Measurements from ENCODE around the gene CD300LF. TPM values are rescaled to one million over a fixed set of nuclear protein-coding genes. Genes with fewer than 3 reads are reported as not detected.

CD300LF gene
- total and polyA plus RNA-seq, 12 donors = 0.33 to 6.3 (median 1.3) TPM; not detected in 1

DNA sequence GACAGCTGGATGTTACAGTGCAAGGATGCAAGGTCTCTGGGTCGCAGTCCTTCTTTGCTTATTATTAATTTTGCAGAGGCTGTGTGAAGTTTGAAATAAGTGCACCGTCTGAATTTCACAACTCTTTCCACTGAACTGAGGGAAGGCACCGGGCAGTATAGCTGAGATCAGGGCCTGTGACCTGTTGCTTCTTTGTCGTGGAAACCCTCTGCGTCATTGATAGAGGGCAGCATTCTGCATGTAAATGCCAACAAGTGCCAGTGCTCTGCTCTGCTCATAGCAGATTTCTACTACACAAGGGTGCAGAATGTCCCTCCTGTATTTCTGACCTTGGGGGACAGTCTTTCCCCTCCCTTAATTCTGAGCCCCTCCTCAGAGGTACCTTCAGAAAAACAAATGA is 26.0 kb downstream of the CD300LF start:
- DNase-seq = no peak
- no peaks in the 10 kb centered on the region for H3K36me3 ChIP-seq (replicated peaks in 1 of 2)
- no peaks in the 10 kb centered on the region for H3K4me1 ChIP-seq (replicated peaks in 1 of 2)
- intact Hi-C loops (cut with DNase I) = no loop called here
- 51 to 54% (median 53%) methylated on average over 5 of the region's 5 CpGs for WGBS, 4 donors
- no peaks in the 10 kb centered on the region for H3K9me3 ChIP-seq (replicated peaks in 1 of 3)
- no peaks in the 10 kb centered on the region for H3K27me3 ChIP-seq
- H3K4me3 ChIP-seq = no peak overlapping the region
- no peak overlapping the region for H3K27ac ChIP-seq
- no peak for TF ChIP-seq POLR2A (IDR thresholded peaks at IDR 0.05)
- TF ChIP-seq, protein P1, sequence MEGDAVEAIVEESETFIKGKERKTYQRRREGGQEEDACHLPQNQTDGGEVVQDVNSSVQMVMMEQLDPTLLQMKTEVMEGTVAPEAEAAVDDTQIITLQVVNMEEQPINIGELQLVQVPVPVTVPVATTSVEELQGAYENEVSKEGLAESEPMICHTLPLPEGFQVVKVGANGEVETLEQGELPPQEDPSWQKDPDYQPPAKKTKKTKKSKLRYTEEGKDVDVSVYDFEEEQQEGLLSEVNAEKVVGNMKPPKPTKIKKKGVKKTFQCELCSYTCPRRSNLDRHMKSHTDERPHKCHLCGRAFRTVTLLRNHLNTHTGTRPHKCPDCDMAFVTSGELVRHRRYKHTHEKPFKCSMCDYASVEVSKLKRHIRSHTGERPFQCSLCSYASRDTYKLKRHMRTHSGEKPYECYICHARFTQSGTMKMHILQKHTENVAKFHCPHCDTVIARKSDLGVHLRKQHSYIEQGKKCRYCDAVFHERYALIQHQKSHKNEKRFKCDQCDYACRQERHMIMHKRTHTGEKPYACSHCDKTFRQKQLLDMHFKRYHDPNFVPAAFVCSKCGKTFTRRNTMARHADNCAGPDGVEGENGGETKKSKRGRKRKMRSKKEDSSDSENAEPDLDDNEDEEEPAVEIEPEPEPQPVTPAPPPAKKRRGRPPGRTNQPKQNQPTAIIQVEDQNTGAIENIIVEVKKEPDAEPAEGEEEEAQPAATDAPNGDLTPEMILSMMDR (IDR thresholded peaks at IDR 0.05) = no peak

DNA sequence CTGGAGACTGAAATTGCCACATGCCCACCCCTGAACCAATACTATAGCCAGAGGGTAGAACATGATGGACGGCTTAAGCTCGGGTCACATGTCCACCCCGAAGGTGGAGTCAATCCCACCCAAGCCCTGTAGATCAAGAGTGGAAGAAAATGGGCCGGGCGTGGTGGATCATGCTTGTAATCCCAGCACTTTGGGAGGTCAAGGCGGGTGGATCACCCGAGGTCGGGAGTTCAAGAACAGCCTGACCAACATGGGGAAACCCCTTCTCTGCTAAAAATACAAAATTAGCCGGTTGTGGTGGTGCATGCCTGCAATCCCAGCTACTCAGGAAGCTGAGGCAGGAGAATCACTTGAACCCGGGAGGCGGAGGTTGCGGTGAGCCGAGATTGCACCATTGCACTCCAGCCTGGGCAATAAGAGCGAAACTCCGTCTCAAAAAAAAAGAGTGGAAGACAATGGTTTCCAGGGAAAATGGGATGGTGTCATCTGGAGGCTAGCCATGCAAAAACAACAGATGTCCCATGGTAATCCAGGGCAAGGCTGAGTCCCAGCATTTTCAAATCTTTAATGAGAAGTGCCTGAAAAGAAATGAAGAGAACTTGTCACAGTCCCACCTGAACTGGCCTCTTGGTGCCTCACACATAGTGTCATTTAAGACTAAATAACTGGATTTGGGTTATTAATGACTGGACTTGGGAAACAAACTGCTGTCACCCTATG is 30.1 kb downstream of the CD300LF start:
- Histone ChIP-seq H3K27me3 (no peaks in the 10 kb centered on the region), H3K4me1 (replicated peaks in 1 of 2) (no peaks in the 10 kb centered on the region), H3K27ac (no peak overlapping the region), H3K9me3 (replicated peaks in 1 of 3) (no peaks in the 10 kb centered on the region), H3K4me3 (no peak overlapping the region), H3K36me3 (replicated peaks in 1 of 2) (no peaks in the 10 kb centered on the region)
- no peak for DNase-seq
- WGBS, 4 donors = 71 to 81% (median 74%) methylated on average over 15 of the region's 15 CpGs
- intact Hi-C loops (cut with DNase I) = no loop called here
- TF ChIP-seq, protein P1 (IDR thresholded peaks at IDR 0.05) = no peak
- TF ChIP-seq POLR2A (IDR thresholded peaks at IDR 0.05) = no peak

DNA sequence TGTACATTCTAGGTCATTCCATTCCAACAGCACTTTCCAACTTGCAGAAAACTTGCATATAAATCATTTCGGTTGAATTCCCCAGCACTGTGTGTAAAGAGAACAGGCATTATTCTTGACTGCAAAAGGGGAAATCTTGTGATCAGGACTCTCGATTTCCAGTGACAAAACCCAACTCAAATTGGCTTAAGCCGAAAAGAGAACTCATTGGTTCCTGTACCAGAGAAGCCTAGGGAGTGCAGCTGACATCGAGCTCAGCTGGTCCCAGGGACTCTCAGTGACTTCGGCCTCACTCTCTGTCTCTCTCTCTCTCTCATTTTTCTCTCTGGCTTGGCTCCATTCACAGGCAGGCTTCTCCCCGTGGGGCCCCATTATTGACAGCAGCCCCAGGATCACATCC is 30.7 kb downstream of the CD300LF start:
- H3K27me3 ChIP-seq = no peaks in the 10 kb centered on the region
- no peak for DNase-seq
- no peaks in the 10 kb centered on the region for H3K4me1 ChIP-seq (replicated peaks in 1 of 2)
- intact Hi-C loops (cut with DNase I) = no loop called here
- H3K27ac ChIP-seq = no peak overlapping the region
- no peaks in the 10 kb centered on the region for H3K9me3 ChIP-seq (replicated peaks in 1 of 3)
- TF ChIP-seq, protein P1 (IDR thresholded peaks at IDR 0.05) = no peak
- TF ChIP-seq POLR2A (IDR thresholded peaks at IDR 0.05) = no peak
- WGBS, 4 donors = 61 to 74% (median 70%) methylated on average over 6 of the region's 6 CpGs
- H3K4me3 ChIP-seq = no peak overlapping the region
- no peaks in the 10 kb centered on the region for H3K36me3 ChIP-seq (replicated peaks in 1 of 2)

DNA sequence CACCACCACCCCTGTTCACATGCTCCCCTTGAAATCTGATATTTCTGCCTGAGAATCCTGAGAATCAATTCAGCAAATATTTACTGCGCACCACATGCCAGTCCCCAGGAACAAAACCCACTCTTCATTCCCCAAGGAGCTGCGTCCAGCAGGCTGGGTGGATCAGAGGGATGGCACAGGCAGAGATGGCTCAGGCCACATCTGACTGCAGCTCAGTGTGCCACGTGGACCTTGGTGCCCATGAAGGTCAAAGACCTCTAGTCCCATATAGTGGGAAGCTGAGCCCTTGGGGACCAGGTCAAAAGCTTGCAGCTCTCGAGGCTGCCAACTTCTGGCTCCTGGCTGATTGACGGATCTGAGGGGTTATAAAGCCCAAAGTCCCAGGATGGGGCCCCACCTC is 31.8 kb downstream of the CD300LF start:
- peaks cover 7% of the 10 kb centered on the region for H3K27me3 ChIP-seq
- intact Hi-C loops (cut with DNase I) = no loop called here

More for the DNA sequence above, 31.8 kb downstream of the CD300LF start:
- H3K27ac ChIP-seq = no peak overlapping the region
- H3K36me3 ChIP-seq (replicated peaks in 1 of 2) = no peaks in the 10 kb centered on the region
- WGBS, 4 donors = 73 to 100% (median 82%) methylated on average over 3 to 5 of the region's 5 CpGs
- no peak overlapping the region for H3K4me3 ChIP-seq
- H3K9me3 ChIP-seq (replicated peaks in 1 of 3) = no peaks in the 10 kb centered on the region
- no peak for TF ChIP-seq POLR2A (IDR thresholded peaks at IDR 0.05)
- TF ChIP-seq, protein P1 (IDR thresholded peaks at IDR 0.05) = no peak
- no peak for DNase-seq
- no peaks in the 10 kb centered on the region for H3K4me1 ChIP-seq (replicated peaks in 1 of 2)
